ENCODE data around the gene EIF3B.
"Not testable (repeated sequence)": the region's sequence is repeated elsewhere in the genome, so short reads cannot be mapped to it uniquely, and the experiment has no call there.

Gene EIF3B

GRCh38 chr7:2381227-2381626 lies 26.6 kb downstream of the EIF3B start:
- CTCF ChIA-PET: no interaction called here
- no peak for DNase-seq (ENCODE audit: extremely low spot score)
- POLR2A ChIA-PET: no interaction called here
- TF ChIP-seq CTCF (IDR thresholded peaks at IDR 0.05; ENCODE audit: control extremely low read depth, extremely low read depth, low read depth, missing control alignments): no peak

- ChIA-PET POLR2A (no interaction called here), CTCF (no interaction called here)
- TF ChIP-seq CTCF (IDR thresholded peaks at IDR 0.05; ENCODE audit: control extremely low read depth, extremely low read depth, low read depth, missing control alignments): no peak
- no peak for DNase-seq (ENCODE audit: extremely low spot score)
Observed at GRCh38 chr7:2381881-2382509, 27.4 kb downstream of the EIF3B start.

GRCh38 chr7:2383543-2384274 lies 29.1 kb downstream of the EIF3B start:
- TF ChIP-seq CTCF (IDR thresholded peaks at IDR 0.05; ENCODE audit: control extremely low read depth, extremely low read depth, low read depth, missing control alignments): no peak
- POLR2A ChIA-PET: no interaction called here
- DNase-seq (ENCODE audit: extremely low spot score): no peak
- CTCF ChIA-PET: interaction anchor here (1.0 to 2.8 kb wide), 4 partner anchors 8 to 86 kb away, joined by 3 to 18 read pairs (median 4); no protein-coding TSS in a partner anchor

GRCh38 chr7:2384354-2385243 lies 30.0 kb downstream of the EIF3B start:
- ChIA-PET CTCF (interaction anchor here (1.0 to 2.8 kb wide), 4 partner anchors 8 to 85 kb away, joined by 3 to 18 read pairs (median 4); no protein-coding TSS in a partner anchor), POLR2A (no interaction called here)
- DNase-seq (ENCODE audit: extremely low spot score): no peak
- TF ChIP-seq CTCF (IDR thresholded peaks at IDR 0.05; ENCODE audit: control extremely low read depth, extremely low read depth, low read depth, missing control alignments): peak; percentile 24

- DNase-seq (ENCODE audit: extremely low spot score); POLR2A ChIA-PET: not testable (repeated sequence)
- CTCF ChIA-PET: interaction anchor here (2.8 kb wide), 1 partner anchor 83 kb away, joined by 18 read pairs; no protein-coding TSS in a partner anchor
Observed at GRCh38 chr7:2386122-2386521, 31.5 kb downstream of the EIF3B start.

GRCh38 chr7:2386964-2387669 lies 32.5 kb downstream of the EIF3B start:
- POLR2A ChIA-PET: no interaction called here
- CTCF ChIA-PET: interaction anchor here (0.6 to 1.3 kb wide), 2 partner anchors 19 to 64 kb away, joined by 3 read pairs; no protein-coding TSS in a partner anchor

More at GRCh38 chr7:2386964-2387669, 32.5 kb downstream of the EIF3B start:
- DNase-seq (ENCODE audit: extremely low spot score): no peak
- TF ChIP-seq CTCF (IDR thresholded peaks at IDR 0.05; ENCODE audit: control extremely low read depth, extremely low read depth, low read depth, missing control alignments): no peak
